Heart right ventricle (tissue), 16 donors: ENCODE data around the gene PTGES2. TPM values are rescaled to one million over a fixed set of nuclear protein-coding genes. Genes with fewer than 3 reads are reported as not detected.
"Not testable (repeated sequence)": the region's sequence is repeated elsewhere in the genome, so short reads cannot be mapped to it uniquely, and the experiment has no call there.

Experiments used
- ATAC-seq, 8 donors: fragments of 200-7000 bp; cut with Tn5 transposase; one replicate each; pipeline ENCODE4 v1.9.1; 2020; ENCODE audit warnings: mild to moderate bottlenecking in 8 of 8, moderate library complexity in 8 of 8, moderate number of reproducible peaks in 1 of 8
- DNase-seq, 2 donors: peaks; one replicate each; pipeline ENCODE4 v3.0.0-alpha.2; 2020
- H3K27ac ChIP-seq, 10 donors: fragments of 200-600 bp; sonication (generic) in 2 of 10; one replicate each; pipeline versions ENCODE4 v1.5.0 to v1.8.0; 2020 to 2022; ENCODE audit warnings: mild to moderate bottlenecking in 3 of 10
- H3K27me3 ChIP-seq, 7 donors: fragments of 200-600 bp; one replicate each; pipeline ENCODE4 v1.8.0; 2021 to 2022; ENCODE audit warnings: mild to moderate bottlenecking in 2 of 7
- H3K36me3 ChIP-seq, 9 donors: fragments of 200-600 bp; sonication (generic) in 1 of 9; one replicate each; pipeline versions ENCODE4 v1.5.0 to v1.8.0; 2020 to 2022; ENCODE audit warnings: mild to moderate bottlenecking in 2 of 9
- H3K4me1 ChIP-seq, 9 donors: fragments of 200-600 bp; sonication (generic) in 1 of 9; one replicate each; pipeline versions ENCODE4 v1.5.0 to v1.8.0; 2020 to 2022; ENCODE audit warnings: mild to moderate bottlenecking in 4 of 9
- H3K4me3 ChIP-seq, 10 donors: fragments of 200-600 bp; sonication (generic) in 2 of 10; one replicate each; pipeline versions ENCODE4 v1.5.0 to v1.8.0; 2020 to 2022; ENCODE audit warnings: mild to moderate bottlenecking in 7 of 10, moderate library complexity in 2 of 10
- H3K9me3 ChIP-seq, 11 donors: fragments of 200-600 bp in 10 of 11; sonication (generic) in 2 of 11; one replicate each; pipeline versions ENCODE4 v1.5.0 to v1.8.0; 2013 to 2022; ENCODE audit warnings: mild to moderate bottlenecking in 2 of 11, control low read depth in 1 of 11, moderate library complexity in 1 of 11
- WGBS, 2 donors: extraction: QIAGEN DNeasy Blood & Tissue Kit; methylation state at CpG; one replicate each; pipeline ENCODE4 v1.1.7; 2013; ENCODE audit warnings: inconsistent platforms in 1 of 2; 5-methylcytosine and 5-hydroxymethylcytosine counted together
- intact Hi-C, 10 donors: fragments of 100-400 bp; cut with DNase I; formaldehyde crosslinking; loops; one replicate each; pipeline versions ENCODE4 v1.11.1 to v1.14.2; 2022
- polyA plus RNA-seq, 2 donors: library from polyadenylated mRNA; stranded (reverse); fragments of 200-250 nt; gene quantifications; one replicate each; pipeline ENCODE4 v1.2.3, GENCODE V29; 2013
- total RNA-seq, 10 donors: library from RNA; stranded (reverse); fragmentation: NEBNext Ultra II Directional in 3 of 10; extraction: Animal tissue kit (Norgen Biotek cat#: 25700) in 3 of 10; gene quantifications; one replicate each; pipeline versions ENCODE4 v1.2.1 to v1.2.4, GENCODE V29; 2021 to 2023
- TF ChIP-seq, protein P1 (sequence below), 9 donors: fragments of 200-600 bp; sonication (generic) in 2 of 9; IDR thresholded peaks; one replicate each; pipeline versions ENCODE4 v1.5.0 to v1.8.0; 2021 to 2022; ENCODE audit warnings: antibody characterized with exemption in 9 of 9, mild to moderate bottlenecking in 5 of 9, moderate library complexity in 1 of 9
- donor health status: Arrhythmogenic right ventricular cardiomyopathy.
- donor health status: ischemic (EF 13 %, LVEDD 7.1; RV severe dilation, severe dysfunction).
- donor health status: healthy with polysubstance abuse.
- donor health status: DM: no; HTN: yes; CAD: no.
- donor health status: DM: no; HTN: no; CAD: no.
- donor health status: ischemic (EF 25% LVEDD 6.9; RV normal size, moderate dysfunction).
- donor health status: ischemic (EF 25% LVEDD 5.7; RV mildly dilated, moderate dysfunction).
- donor health status: healthy.
- donor health status: DM: yes; HTN: yes; CAD: no.
- donor health status: Ischemic cardiomyopathy.
- donor health status: ischemic (EF 35%, LVEDD 5.7; RV mildly dilated, moderate dysfunction).
- donor health status: nonischemic (EF 11% LVEDD 7.7; RV severe dilation, severe dysfunction).
- donor health status: DM: yes; HTN: yes; CAD: no.
- donor health status: PGD.
- donor health status: ischemic (EF 29% LVEDD 5.4; RV normal size, mild dysfunction).
- donor health status: nonischemic (EF 23%, LVEDD 6.1; RV moderate dilation, normal function).

The PTGES2 gene
- total and polyA plus RNA-seq, 12 donors = 117 to 166 (median 147) TPM

DNA sequence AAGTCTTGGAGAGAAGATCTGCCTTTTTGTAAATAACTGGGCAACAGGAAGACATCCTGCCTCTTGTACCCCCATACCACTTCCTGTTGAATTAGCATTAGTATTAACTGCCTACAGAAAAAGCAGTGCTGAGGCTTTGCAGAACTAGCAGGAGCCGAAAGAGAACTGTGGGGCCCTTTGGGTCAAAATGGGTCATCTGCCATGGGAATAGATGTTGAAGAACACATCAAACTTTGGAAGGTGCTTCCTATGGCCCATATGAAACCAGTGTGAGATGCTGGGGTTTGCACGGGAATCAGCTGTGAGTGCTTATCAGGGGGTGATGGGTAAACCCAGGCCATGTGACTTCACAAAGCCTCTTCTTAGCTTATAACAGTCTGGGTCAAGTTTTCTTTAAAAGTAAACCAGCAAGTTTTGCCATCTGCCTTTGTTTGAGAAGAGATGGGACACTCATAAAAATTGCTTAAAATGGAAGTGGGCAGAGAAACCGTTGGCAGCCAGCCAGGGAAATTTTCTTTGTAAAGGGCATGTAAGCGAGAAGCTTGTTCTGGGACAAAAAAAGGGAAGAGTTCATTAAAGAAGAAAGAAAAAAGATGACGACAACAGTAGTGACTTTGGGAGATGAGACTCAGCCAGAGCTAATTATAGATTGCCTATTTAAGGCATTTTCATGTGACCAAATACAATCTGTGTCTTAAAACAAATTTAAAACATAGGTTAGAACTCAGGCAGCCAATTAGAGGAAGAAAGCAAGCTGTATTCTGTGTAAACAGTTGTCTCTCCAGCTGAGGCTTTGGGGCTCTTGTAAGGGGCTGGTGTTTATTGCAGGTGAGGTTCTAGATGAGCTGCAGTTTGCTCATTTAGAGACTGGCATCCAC is 55.1 kb downstream of the PTGES2 start:
- WGBS, 2 donors = 17 to 20% methylated on average over 5 of the region's 5 CpGs
- Histone ChIP-seq H3K9me3 (no peaks in the 10 kb centered on the region), H3K4me3 (peak overlapping the region in 2 of 10 donors; percentile 7 to 26), H3K27me3 (no peaks in the 10 kb centered on the region), H3K27ac (peak overlapping the region; percentile 13 to 90 (median 72)), H3K4me1 (peaks cover 11 to 67% (median 38%) of the 10 kb centered on the region in 9 donors), H3K36me3 (no peaks in the 10 kb centered on the region)
- TF ChIP-seq, protein P1, sequence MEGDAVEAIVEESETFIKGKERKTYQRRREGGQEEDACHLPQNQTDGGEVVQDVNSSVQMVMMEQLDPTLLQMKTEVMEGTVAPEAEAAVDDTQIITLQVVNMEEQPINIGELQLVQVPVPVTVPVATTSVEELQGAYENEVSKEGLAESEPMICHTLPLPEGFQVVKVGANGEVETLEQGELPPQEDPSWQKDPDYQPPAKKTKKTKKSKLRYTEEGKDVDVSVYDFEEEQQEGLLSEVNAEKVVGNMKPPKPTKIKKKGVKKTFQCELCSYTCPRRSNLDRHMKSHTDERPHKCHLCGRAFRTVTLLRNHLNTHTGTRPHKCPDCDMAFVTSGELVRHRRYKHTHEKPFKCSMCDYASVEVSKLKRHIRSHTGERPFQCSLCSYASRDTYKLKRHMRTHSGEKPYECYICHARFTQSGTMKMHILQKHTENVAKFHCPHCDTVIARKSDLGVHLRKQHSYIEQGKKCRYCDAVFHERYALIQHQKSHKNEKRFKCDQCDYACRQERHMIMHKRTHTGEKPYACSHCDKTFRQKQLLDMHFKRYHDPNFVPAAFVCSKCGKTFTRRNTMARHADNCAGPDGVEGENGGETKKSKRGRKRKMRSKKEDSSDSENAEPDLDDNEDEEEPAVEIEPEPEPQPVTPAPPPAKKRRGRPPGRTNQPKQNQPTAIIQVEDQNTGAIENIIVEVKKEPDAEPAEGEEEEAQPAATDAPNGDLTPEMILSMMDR (IDR thresholded peaks at IDR 0.05) = no peak
- intact Hi-C loops = no loop called here
- DNase-seq (peak in 1 of 2 donors; percentile 82), ATAC-seq (no peak)

DNA sequence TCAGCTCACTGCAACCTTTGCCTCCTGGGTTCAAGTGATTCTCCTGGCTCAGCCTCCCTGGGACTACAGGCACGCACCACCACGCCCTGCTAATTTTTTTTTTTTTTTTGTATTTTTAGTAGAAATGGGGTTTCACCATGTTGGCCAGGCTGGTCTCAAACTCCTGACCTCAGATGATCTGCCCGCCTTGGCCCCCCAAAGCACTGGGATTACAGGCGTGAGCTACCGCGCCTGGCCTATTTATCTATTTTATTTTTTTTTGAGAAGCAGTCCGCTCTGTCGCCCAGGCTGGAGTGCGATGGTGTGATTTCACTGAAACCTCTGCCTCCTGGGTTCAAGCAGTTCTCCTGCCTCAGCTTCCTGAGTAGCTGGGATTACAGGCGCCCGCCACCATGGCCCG is 56.1 kb downstream of the PTGES2 start:
- H3K36me3 ChIP-seq, ATAC-seq, intact Hi-C loops, H3K27me3 ChIP-seq, DNase-seq, H3K9me3 ChIP-seq: not testable (repeated sequence)
- H3K4me3 ChIP-seq = peak overlapping the region in 1 of 10 donors; percentile 26
- peak overlapping the region; percentile 13 to 90 (median 72) for H3K27ac ChIP-seq
- 92 to 95% methylated on average over 12 of the region's 12 CpGs for WGBS, 2 donors
- H3K4me1 ChIP-seq = peaks cover 14 to 73% (median 42%) of the 10 kb centered on the region in 9 donors

DNA sequence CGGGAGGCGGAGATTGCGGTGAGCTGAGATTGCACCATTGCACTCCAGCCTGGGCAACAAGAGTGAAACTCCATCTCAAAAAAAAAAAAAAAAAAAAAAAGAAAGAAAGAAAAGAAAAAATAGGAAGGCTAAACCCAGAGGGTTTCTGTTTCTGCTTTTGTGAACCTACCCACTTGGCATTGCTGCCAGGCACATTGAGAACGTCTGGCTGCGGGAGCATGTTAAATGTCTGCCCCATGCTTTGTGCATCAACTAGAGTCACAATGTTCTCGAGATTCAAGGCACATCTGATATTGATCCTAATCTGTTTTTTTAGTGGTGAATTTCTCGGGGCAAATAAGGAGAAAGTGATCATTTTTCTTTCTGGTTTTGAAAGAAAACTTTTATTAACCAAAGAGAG is 56.7 kb downstream of the PTGES2 start:
- intact Hi-C loops = no loop called here
- ATAC-seq (no peak), DNase-seq (no peak)
- Histone ChIP-seq H3K27ac (peak overlapping the region in 2 of 10 donors; percentile 79 to 90), H3K4me3 (no peak overlapping the region), H3K9me3 (no peaks in the 10 kb centered on the region), H3K27me3 (no peaks in the 10 kb centered on the region), H3K36me3 (no peaks in the 10 kb centered on the region), H3K4me1 (peaks cover 17 to 79% (median 48%) of the 10 kb centered on the region in 9 donors)
- WGBS, 2 donors = 78 to 83% methylated on average over 7 of the region's 7 CpGs
- TF ChIP-seq, protein P1 (IDR thresholded peaks at IDR 0.05) = no peak

Other genes starting within 250 kb of the PTGES2 start
- 10 to 100 TPM; 32.8 to 52.0 (median 44.7) TPM for gene ST6GALNAC6, start 228.1 kb downstream of the PTGES2 start, total RNA-seq
- 10 to 100 TPM; 33.0 to 40.5 TPM for gene ST6GALNAC6, start 228.1 kb downstream of the PTGES2 start, polyA plus RNA-seq
- gene ST6GALNAC4, start 210.7 kb downstream of the PTGES2 start, total RNA-seq = 10 to 100 TPM; 23.2 to 52.9 (median 33.9) TPM
- 10 to 100 TPM; 10.8 to 48.6 TPM for gene ST6GALNAC4, start 210.7 kb downstream of the PTGES2 start, polyA plus RNA-seq
- under 1 TPM in 7 of 10 donors, not detected in 3; 0.25 to 0.59 (median 0.47) TPM for gene PIP5KL1, start 197.0 kb downstream of the PTGES2 start, total RNA-seq
- gene PIP5KL1, start 197.0 kb downstream of the PTGES2 start, polyA plus RNA-seq = under 1 TPM in 1 of 2 donors, not detected in 1; 0.28 TPM
- gene DPM2, start 189.9 kb downstream of the PTGES2 start, total RNA-seq = 10 to 100 TPM in 8 of 10 donors, 1 to 10 TPM in 2; 7.2 to 15.4 (median 12.3) TPM
- gene DPM2, start 189.9 kb downstream of the PTGES2 start, polyA plus RNA-seq = 10 to 100 TPM; 16.7 to 31.1 TPM
- gene EEIG1, start 146.7 kb downstream of the PTGES2 start, total RNA-seq = 10 to 100 TPM; 11.1 to 33.5 (median 25.1) TPM
- 10 to 100 TPM in 1 of 2 donors, 1 to 10 TPM in 1; 6.7 to 13.0 TPM for gene EEIG1, start 146.7 kb downstream of the PTGES2 start, polyA plus RNA-seq
- gene NAIF1, start 60.4 kb downstream of the PTGES2 start, total RNA-seq = 1 to 10 TPM; 3.2 to 7.0 (median 5.5) TPM
- gene NAIF1, start 60.4 kb downstream of the PTGES2 start, polyA plus RNA-seq = 1 to 10 TPM; 4.4 to 7.2 TPM
- gene SLC25A25, start 59.5 kb downstream of the PTGES2 start, total RNA-seq = 10 to 100 TPM in 3 of 10 donors, 1 to 10 TPM in 7; 3.6 to 20.7 (median 7.5) TPM
- gene SLC25A25, start 59.5 kb downstream of the PTGES2 start, polyA plus RNA-seq = 1 to 10 TPM; 2.3 to 4.8 TPM
- gene LCN2, start 21.7 kb upstream of the PTGES2 start, total RNA-seq = 1 to 10 TPM in 1 of 10 donors, under 1 TPM in 4, not detected in 5; 0.34 to 2.7 (median 0.45) TPM
- gene LCN2, start 21.7 kb upstream of the PTGES2 start, polyA plus RNA-seq = 1 to 10 TPM in 1 of 2 donors, under 1 TPM in 1; 0.62 to 1.5 TPM
- 10 to 100 TPM; 29.5 to 58.2 (median 36.1) TPM for gene BBLN, start 32.5 kb upstream of the PTGES2 start, total RNA-seq
- gene BBLN, start 32.5 kb upstream of the PTGES2 start, polyA plus RNA-seq = 100 to 1,000 TPM in 1 of 2 donors, 10 to 100 TPM in 1; 70.2 to 159 TPM
- gene CIZ1, start 63.8 kb upstream of the PTGES2 start, total RNA-seq = 10 to 100 TPM; 63.0 to 96.0 (median 76.7) TPM
- gene CIZ1, start 63.8 kb upstream of the PTGES2 start, polyA plus RNA-seq = 10 to 100 TPM; 39.7 to 70.2 TPM
- gene DNM1, start 75.7 kb upstream of the PTGES2 start, total RNA-seq = 1 to 10 TPM; 2.1 to 7.7 (median 3.9) TPM
- gene DNM1, start 75.7 kb upstream of the PTGES2 start, polyA plus RNA-seq = 10 to 100 TPM in 1 of 2 donors, 1 to 10 TPM in 1; 2.5 to 13.7 TPM
- gene GOLGA2, start 148.3 kb upstream of the PTGES2 start, total RNA-seq = 100 to 1,000 TPM in 1 of 10 donors, 10 to 100 TPM in 9; 78.0 to 101 (median 89.1) TPM
- 10 to 100 TPM; 85.7 to 91.8 TPM for gene GOLGA2, start 148.3 kb upstream of the PTGES2 start, polyA plus RNA-seq
- 10 to 100 TPM; 13.9 to 23.8 (median 20.8) TPM for gene SWI5, start 148.5 kb upstream of the PTGES2 start, total RNA-seq
- gene SWI5, start 148.5 kb upstream of the PTGES2 start, polyA plus RNA-seq = 10 to 100 TPM; 17.0 to 46.3 TPM
- gene TRUB2, start 194.7 kb upstream of the PTGES2 start, total RNA-seq = 10 to 100 TPM; 32.8 to 50.3 (median 44.2) TPM
- 10 to 100 TPM; 18.0 to 27.4 TPM for gene TRUB2, start 194.7 kb upstream of the PTGES2 start, polyA plus RNA-seq
- 10 to 100 TPM; 26.5 to 35.8 (median 30.0) TPM for gene COQ4, start 195.1 kb upstream of the PTGES2 start, total RNA-seq
- 10 to 100 TPM; 36.3 to 42.8 TPM for gene COQ4, start 195.1 kb upstream of the PTGES2 start, polyA plus RNA-seq
- gene SLC27A4, start 212.8 kb upstream of the PTGES2 start, total RNA-seq = 10 to 100 TPM in 9 of 10 donors, 1 to 10 TPM in 1; 10.0 to 26.3 (median 15.5) TPM
- 10 to 100 TPM; 35.0 to 37.2 TPM for gene SLC27A4, start 212.8 kb upstream of the PTGES2 start, polyA plus RNA-seq
- gene URM1, start 243.6 kb upstream of the PTGES2 start, total RNA-seq = 10 to 100 TPM; 39.2 to 64.3 (median 51.2) TPM
- 10 to 100 TPM; 18.7 to 75.7 TPM for gene URM1, start 243.6 kb upstream of the PTGES2 start, polyA plus RNA-seq